Measurements from ENCODE around the gene MTUS2.

DNA sequence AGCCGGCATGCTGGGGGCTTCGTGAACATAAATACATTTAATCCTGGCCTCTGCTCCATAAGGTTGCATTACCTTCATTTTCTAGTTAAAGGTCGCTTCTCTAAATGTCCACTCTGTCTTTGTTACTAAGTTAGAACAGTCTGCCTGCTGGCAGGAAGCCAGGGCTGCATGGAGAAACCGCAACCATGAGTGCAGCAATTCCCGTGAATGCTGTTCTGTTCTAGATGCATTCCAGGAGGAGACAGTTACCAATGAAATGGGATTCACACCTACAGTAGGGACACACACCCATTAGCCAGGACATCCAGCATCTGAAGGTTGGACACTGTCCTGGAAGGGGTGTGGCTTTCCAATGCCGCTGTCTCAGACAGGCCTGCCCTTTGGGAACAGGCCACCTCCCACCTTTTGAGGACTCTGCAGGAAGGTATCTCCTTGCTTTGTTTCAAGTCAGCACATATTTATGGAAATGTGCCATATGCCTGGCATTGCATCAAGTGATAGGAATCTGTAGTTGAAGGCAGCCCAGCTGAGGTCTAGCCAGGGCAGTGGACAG lies 645.7 kb downstream of the MTUS2 start:
- TF ChIP-seq POLR2AphosphoS5 (IDR thresholded peaks at IDR 0.05) (no peak), CTCF (IDR thresholded peaks at IDR 0.05) (no peak), POLR2A (IDR thresholded peaks at IDR 0.05) (no peak), EP300 (IDR thresholded peaks at IDR 0.05) (no peak)
